HG03521 (cell line): ENCODE measurements around the gene PPP1R9A.

Experiments
- ATAC-seq: cut with Tn5 transposase; IDR thresholded peaks from one replicate; pipeline ENCODE4 v1.9.1; 2021; ENCODE audit warnings: mild to moderate bottlenecking, moderate library complexity; ENCODE audit not compliant: unreplicated experiment

Gene PPP1R9A

GRCh38 chr7:95190515-95190914 lies 283.1 kb downstream of the PPP1R9A start:
- ATAC-seq, result no peak

GRCh38 chr7:95191795-95192194 lies 284.4 kb downstream of the PPP1R9A start:
- ATAC-seq, result no peak

GRCh38 chr7:95198863-95199262 lies 291.5 kb downstream of the PPP1R9A start:
- no peak for ATAC-seq

GRCh38 chr7:95199779-95200558 lies 292.6 kb downstream of the PPP1R9A start:
- no peak for ATAC-seq

- ATAC-seq, result no peak
Observed at GRCh38 chr7:95200741-95201140, 293.3 kb downstream of the PPP1R9A start.

GRCh38 chr7:95201727-95202126 lies 294.3 kb downstream of the PPP1R9A start:
- no peak for ATAC-seq

- ATAC-seq, result no peak
Observed at GRCh38 chr7:95204618-95205017, 297.2 kb downstream of the PPP1R9A start.

- no peak for ATAC-seq
Observed at GRCh38 chr7:95205665-95206225, 298.4 kb downstream of the PPP1R9A start.

- ATAC-seq, result no peak
Observed at GRCh38 chr7:95209276-95209675, 301.9 kb downstream of the PPP1R9A start.

GRCh38 chr7:95209788-95210187 lies 302.4 kb downstream of the PPP1R9A start:
- ATAC-seq, result no peak

GRCh38 chr7:95213148-95213547 lies 305.8 kb downstream of the PPP1R9A start:
- no peak for ATAC-seq

GRCh38 chr7:95213809-95214492 lies 306.6 kb downstream of the PPP1R9A start:
- no peak for ATAC-seq

- ATAC-seq, result no peak
Observed at GRCh38 chr7:95219721-95220120, 312.3 kb downstream of the PPP1R9A start.

- no peak for ATAC-seq
Observed at GRCh38 chr7:95220328-95220727, 312.9 kb downstream of the PPP1R9A start.

- ATAC-seq, result no peak
Observed at GRCh38 chr7:95225301-95225700, 317.9 kb downstream of the PPP1R9A start.

- no peak for ATAC-seq
Observed at GRCh38 chr7:95229301-95229700, 321.9 kb downstream of the PPP1R9A start.

GRCh38 chr7:95238252-95238943 lies 331.0 kb downstream of the PPP1R9A start:
- ATAC-seq, result no peak

- no peak for ATAC-seq
Observed at GRCh38 chr7:95240921-95241320, 333.5 kb downstream of the PPP1R9A start.

- ATAC-seq, result no peak
Observed at GRCh38 chr7:95242266-95242665, 334.9 kb downstream of the PPP1R9A start.

- ATAC-seq, result no peak
Observed at GRCh38 chr7:95244616-95245015, 337.2 kb downstream of the PPP1R9A start.

- no peak for ATAC-seq
Observed at GRCh38 chr7:95245828-95246500, 338.6 kb downstream of the PPP1R9A start.
